ENCODE measurements around the gene TPX2. TPM values are rescaled to one million over a fixed set of nuclear protein-coding genes. Genes with fewer than 3 reads are reported as not detected.
A peak's percentile ranks its signal among the peaks of the same experiment; 100 is the strongest.

TPX2 gene
- total and polyA plus RNA-seq, 10 of the 15 experiments (the other 5 are each of a cell fraction or from before 2014, with no cell fraction given): 29.7 to 144 (median 89.0) TPM

- TF ChIP-seq, protein P1, sequence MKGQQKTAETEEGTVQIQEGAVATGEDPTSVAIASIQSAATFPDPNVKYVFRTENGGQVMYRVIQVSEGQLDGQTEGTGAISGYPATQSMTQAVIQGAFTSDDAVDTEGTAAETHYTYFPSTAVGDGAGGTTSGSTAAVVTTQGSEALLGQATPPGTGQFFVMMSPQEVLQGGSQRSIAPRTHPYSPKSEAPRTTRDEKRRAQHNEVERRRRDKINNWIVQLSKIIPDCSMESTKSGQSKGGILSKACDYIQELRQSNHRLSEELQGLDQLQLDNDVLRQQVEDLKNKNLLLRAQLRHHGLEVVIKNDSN (IDR thresholded peaks at IDR 0.05; ENCODE audit: borderline replicate concordance, extremely low read length, insufficient read depth, low read depth, low read length): no peak
- no peak for TF ChIP-seq SRF (IDR thresholded peaks at IDR 0.05; ENCODE audit: low read depth in 2 of 2, low read length in 2 of 2)
Measured at GRCh38 chr20:31821427-31821826, 82.3 kb downstream of the TPX2 start (continued).

DNA sequence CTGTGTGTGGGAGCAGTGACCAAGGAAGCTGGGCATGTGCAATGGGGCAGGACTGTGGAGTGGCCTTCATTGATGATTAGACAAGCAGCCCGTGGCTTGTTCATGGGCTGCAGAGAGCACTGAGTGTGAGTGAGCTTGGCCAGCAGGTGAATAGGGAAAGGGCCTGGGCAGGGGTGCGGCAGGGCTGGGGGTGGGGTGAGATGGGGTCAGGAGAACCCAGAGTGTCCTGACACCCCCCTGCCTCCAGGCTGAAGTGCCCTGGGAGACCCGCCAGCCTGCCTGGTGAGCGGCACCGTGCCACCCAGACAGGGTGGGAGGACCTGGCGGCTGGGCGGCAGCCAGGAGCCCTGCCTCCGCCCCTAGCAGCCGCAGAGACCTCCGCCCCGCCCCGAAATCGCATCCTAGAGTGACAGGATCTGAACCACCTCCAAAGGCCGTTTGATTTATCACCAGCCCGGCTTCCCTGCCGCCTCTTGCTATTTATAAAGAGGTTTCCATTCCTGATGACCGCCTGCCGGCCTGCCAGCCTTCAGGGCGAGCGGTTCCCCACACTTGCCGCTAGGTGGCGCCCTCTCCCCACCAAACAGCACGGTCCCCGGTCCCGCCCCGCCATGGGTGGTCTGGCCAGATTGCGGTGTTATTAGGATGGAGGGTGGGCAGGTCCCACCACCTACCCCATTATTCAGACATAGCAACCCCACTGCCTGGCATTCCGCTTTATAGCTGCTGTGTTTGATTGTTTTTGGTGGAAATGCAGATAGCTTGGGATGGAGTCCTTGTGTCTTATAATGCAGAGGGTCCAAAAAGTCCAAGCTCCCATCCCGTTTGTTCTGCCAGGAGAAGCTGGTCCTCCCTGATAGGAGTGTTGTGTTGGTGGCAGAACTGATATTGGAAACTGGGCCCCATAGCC, 83.6 kb downstream of the TPX2 start:
- CTCF ChIA-PET: interaction anchor here (0.6 to 8.8 kb wide), 40 partner anchors 8 to 1034 kb away, joined by 3 to 109 read pairs (median 4); partner anchors contain the start of genes FOXS1 and PDRG1
- H2AFZ ChIP-seq (ENCODE audit: control insufficient read depth, low read depth, low read length): peak overlapping the region; percentile 34
- FAIRE-seq: no peak

More for the DNA sequence above, 83.6 kb downstream of the TPX2 start:
- Histone ChIP-seq H3K36me3 (ENCODE audit: control insufficient read depth in 2 of 2, insufficient read depth in 2 of 2, low read length in 1 of 2) (no peaks in the 10 kb centered on the region), H3K27me3 (replicated peaks in 1 of 2; ENCODE audit: control insufficient read depth in 2 of 2, insufficient read depth in 2 of 2, low read length in 1 of 2) (no peaks in the 10 kb centered on the region), H3K79me2 (ENCODE audit: control insufficient read depth, insufficient read depth, low read length) (no peaks in the 10 kb centered on the region), H3K9ac (ENCODE audit: control insufficient read depth, insufficient read depth, low read length) (no peak overlapping the region), H4K20me1 (ENCODE audit: control insufficient read depth, insufficient read depth) (no peaks in the 10 kb centered on the region), H3K4me2 (ENCODE audit: control insufficient read depth, insufficient read depth) (no peak overlapping the region), H3K9me3 (replicated peaks; ENCODE audit: control insufficient read depth, insufficient read depth, low read length) (no peaks in the 10 kb centered on the region), H3K4me3 (no peak overlapping the region), H3K27ac (ENCODE audit: control insufficient read depth, insufficient read depth) (no peak overlapping the region), H3K4me1 (ENCODE audit: control insufficient read depth, insufficient read depth, low read length) (no peaks in the 10 kb centered on the region)
- no peak for DNase-seq (ENCODE audit: low read depth, low spot score)
- in situ Hi-C loops (cut with MboI) (loop anchor here (10.0 kb wide), 1 partner anchor 832 kb away; no protein-coding TSS in a partner anchor), intact Hi-C loops (cut with micrococcal nuclease; ENCODE audit: unreplicated experiment) (loop anchor here (1.0 to 2.0 kb wide), 4 partner anchors 24 to 270 kb away; partner anchors contain the start of gene PDRG1)
- POLR2A ChIA-PET: interaction anchor here (1.0 kb wide), 1 partner anchor 11 kb away, joined by 3 read pairs; no protein-coding TSS in a partner anchor
- RAD21 ChIA-PET (ENCODE audit: unreplicated experiment): interaction anchor here (0.5 to 4.1 kb wide), 12 partner anchors 9 to 324 kb away, joined by 3 to 25 read pairs (median 4); partner anchors contain the start of genes FOXS1 and PDRG1
- peak; percentile 97 for ATAC-seq
- 0 out of 4 replicates have a peak, but pooled peaks of 1 of the 2 experiments have one; percentile 16 for TF ChIP-seq BHLHE40 (IDR thresholded peaks at IDR 0.05; ENCODE audit: borderline replicate concordance in 1 of 2, low read depth in 2 of 2, low read length in 1 of 2)
- peak; percentile 85 for TF ChIP-seq SMC3 (IDR thresholded peaks at IDR 0.05; ENCODE audit: borderline replicate concordance, low read length)
- TF ChIP-seq NFYA (IDR thresholded peaks at IDR 0.05; ENCODE audit: borderline replicate concordance, low read depth, low read length): no peak
- TF ChIP-seq RAD21 (IDR thresholded peaks at IDR 0.05; ENCODE audit: insufficient read depth, low read depth, low read length): peak; percentile 86
- no peak for TF ChIP-seq SRF (IDR thresholded peaks at IDR 0.05; ENCODE audit: low read depth in 2 of 2, low read length in 2 of 2)
- peak; percentile 96 to 98 (median 98); a peak in 5 of 6 replicates for TF ChIP-seq CTCF (IDR thresholded peaks at IDR 0.05 in 2 of 3, conservative IDR thresholded peaks at IDR 0.05 in 1 of 3; ENCODE audit: control insufficient read depth in 2 of 3, extremely low read depth in 1 of 3, insufficient read depth in 1 of 3, low read depth in 3 of 3, low read length in 3 of 3)
- no peak; the same call in 1 of the 2 replicates for TF ChIP-seq SMARCA5 (IDR thresholded peaks at IDR 0.05)
- TF ChIP-seq EP300 (IDR thresholded peaks at IDR 0.05; ENCODE audit: borderline replicate concordance in 1 of 2, control insufficient read depth in 1 of 2, low read depth in 2 of 2, low read length in 2 of 2): no peak
- TF ChIP-seq YY1 (IDR thresholded peaks at IDR 0.05; ENCODE audit: low read depth, low read length): peak; percentile 70
- WGBS (ENCODE audit: insufficient coverage, insufficient replicate concordance, low lambda C conversion rate, missing lambda C conversion rate): 4% methylated on average over 28 of the region's 29 CpGs
- SMC1A ChIA-PET (ENCODE audit: uncharacterized antibody, unreplicated experiment): interaction anchor here (0.6 to 2.6 kb wide), 16 partner anchors 11 to 306 kb away, joined by 3 to 17 read pairs (median 4); partner anchors contain the start of gene PDRG1
- BruUV-seq (replicated peaks): no TSS peak
